Measurements from ENCODE around the gene FSD1.
"Not testable (repeated sequence)": the region's sequence is repeated elsewhere in the genome, so short reads cannot be mapped to it uniquely, and the experiment has no call there.

The FSD1 gene

GRCh38 chr19:4319067-4319718, 14.8 kb downstream of the FSD1 start:
- DNase-seq (ENCODE audit: low spot score) = no peak

- no peak for DNase-seq (ENCODE audit: low spot score)
Observed at GRCh38 chr19:4320419-4320818, 16.0 kb downstream of the FSD1 start.

GRCh38 chr19:4322942-4323665, 18.7 kb downstream of the FSD1 start:
- DNase-seq (ENCODE audit: low spot score) = no peak

- no peak for DNase-seq (ENCODE audit: low spot score)
Observed at GRCh38 chr19:4323692-4324091, 19.3 kb downstream of the FSD1 start.

- DNase-seq (ENCODE audit: low spot score) = no peak
Observed at GRCh38 chr19:4324228-4324627, 19.8 kb downstream of the FSD1 start.

GRCh38 chr19:4326215-4326836, 21.9 kb downstream of the FSD1 start:
- no peak for DNase-seq (ENCODE audit: low spot score)

- DNase-seq (ENCODE audit: low spot score) = peak; percentile 10
Observed at GRCh38 chr19:4326837-4327251, 22.4 kb downstream of the FSD1 start.

GRCh38 chr19:4327252-4327876, 23.0 kb downstream of the FSD1 start:
- DNase-seq (ENCODE audit: low spot score) = peak; percentile 66

- DNase-seq (ENCODE audit: low spot score) = no peak
Observed at GRCh38 chr19:4327877-4328242, 23.5 kb downstream of the FSD1 start.

GRCh38 chr19:4328243-4328990, 24.0 kb downstream of the FSD1 start:
- peak; percentile 96 for DNase-seq (ENCODE audit: low spot score)

GRCh38 chr19:4328991-4329681, 24.7 kb downstream of the FSD1 start:
- DNase-seq (ENCODE audit: low spot score) = not testable (repeated sequence)

GRCh38 chr19:4329858-4330257, 25.5 kb downstream of the FSD1 start:
- DNase-seq (ENCODE audit: low spot score) = no peak

- DNase-seq (ENCODE audit: low spot score) = no peak
Observed at GRCh38 chr19:4334929-4335570, 30.7 kb downstream of the FSD1 start.

GRCh38 chr19:4337906-4338440, 33.6 kb downstream of the FSD1 start:
- DNase-seq (ENCODE audit: low spot score) = no peak

- DNase-seq (ENCODE audit: low spot score) = no peak
Observed at GRCh38 chr19:4338441-4339355, 34.3 kb downstream of the FSD1 start, which contains the start of gene STAP2. TSS of gene STAP2 (minus strand) at chr19:4338827. CDS start at chr19:4338753, 74 bp downstream.

GRCh38 chr19:4342314-4342614, 37.9 kb downstream of the FSD1 start:
- no peak for DNase-seq (ENCODE audit: low spot score)

- peak; percentile 98 for DNase-seq (ENCODE audit: low spot score)
Observed at GRCh38 chr19:4342615-4343369, 38.4 kb downstream of the FSD1 start.

GRCh38 chr19:4343370-4344307, 39.2 kb downstream of the FSD1 start, which contains the start of gene MPND:
TSS of gene MPND (plus strand) at chr19:4343562. CDS start at chr19:4343594, 32 bp downstream.
- DNase-seq (ENCODE audit: low spot score) = peak; percentile 88
